Immature natural killer cell (primary cell): ENCODE data around the gene DTYMK. TPM values are rescaled to one million over a fixed set of nuclear protein-coding genes. Genes with fewer than 3 reads are reported as not detected.
"Not testable (repeated sequence)": the region's sequence is repeated elsewhere in the genome, so short reads cannot be mapped to it uniquely, and the experiment has no call there.

Experiments
- DNase-seq, 3 donors: peaks; one replicate each; pipeline ENCODE4 v3.0.0; 2022; ENCODE audit warnings: mixed read lengths in 1 of 3
- H3K27ac Mint-ChIP-seq, 6 donors: one replicate each; pipeline ENCODE4 v1.8.0; 2020; ENCODE audit warnings: mixed read lengths in 6 of 6, mild to moderate bottlenecking in 5 of 6, inconsistent platforms in 4 of 6, moderate library complexity in 3 of 6
- H3K27me3 Mint-ChIP-seq, 3 donors: one replicate each; pipeline ENCODE4 v1.8.0; 2020 to 2021; ENCODE audit warnings: low read depth in 3 of 3, mild to moderate bottlenecking in 3 of 3, mixed read lengths in 3 of 3, moderate library complexity in 3 of 3, inconsistent platforms in 1 of 3
- H3K36me3 Mint-ChIP-seq, 3 donors: one replicate each; pipeline ENCODE4 v1.8.0; 2020; ENCODE audit warnings: mixed read lengths in 3 of 3, inconsistent platforms in 2 of 3, mild to moderate bottlenecking in 2 of 3
- H3K4me1 Mint-ChIP-seq, 2 donors: one replicate each; pipeline ENCODE4 v1.8.0; 2020; ENCODE audit warnings: inconsistent platforms in 2 of 2, mild to moderate bottlenecking in 2 of 2, mixed read lengths in 2 of 2, moderate library complexity in 1 of 2
- H3K4me3 Mint-ChIP-seq, 5 donors: one replicate each; pipeline ENCODE4 v1.8.0; 2020; ENCODE audit warnings: mild to moderate bottlenecking in 5 of 5, mixed read lengths in 5 of 5, inconsistent platforms in 3 of 5, moderate library complexity in 3 of 5
- H3K9me3 Mint-ChIP-seq, 6 donors: one replicate each; pipeline ENCODE4 v1.8.0; 2020; ENCODE audit warnings: mild to moderate bottlenecking in 6 of 6, mixed read lengths in 6 of 6, inconsistent platforms in 4 of 6, moderate library complexity in 3 of 6
- polyA plus RNA-seq, 3 donors: library from polyadenylated mRNA; unstranded; fragments of 300-500 nt; fragmentation: Illumina TruSeq; gene quantifications; one replicate each; pipeline ENCODE4 v1.2.3, GENCODE V29; 2021

Gene DTYMK
- polyA plus RNA-seq = 10 to 100 TPM; 43.8 to 60.3 (median 51.0) TPM

GRCh38 chr2:241686650-241687425 lies at the start of gene DTYMK:
TSS of gene DTYMK (minus strand) at chr2:241686815. CDS start at chr2:241686783, 32 bp downstream.
- H3K27ac Mint-ChIP-seq = peak within 1 kb of the TSS; percentile 77 to 94 (median 90)
- H3K4me3 Mint-ChIP-seq = peak within 1 kb of the TSS; percentile 88 to 95 (median 91)
- H3K36me3 Mint-ChIP-seq = peaks cover 0 to 6% (median 0%) of the 10 kb centered on the region in 3 donors
- no peaks in the 10 kb centered on the region for H3K9me3 Mint-ChIP-seq
- DNase-seq = peak; percentile 97 to 98 (median 97)
- H3K4me1 Mint-ChIP-seq = peaks cover 32 to 34% of the 10 kb centered on the region in 2 donors
- peaks cover 3 to 13% (median 3%) of the 10 kb centered on the region in 3 donors for H3K27me3 Mint-ChIP-seq

GRCh38 chr2:241736111-241736510 lies 49.5 kb upstream of the DTYMK start:
- no peak for DNase-seq
- Mint-ChIP-seq H3K27ac (peak overlapping the region in 4 of 6 donors; percentile 17 to 90 (median 48)), H3K4me3 (peak overlapping the region; percentile 81 to 86 (median 82)), H3K27me3 (peaks cover 3 to 29% (median 14%) of the 10 kb centered on the region in 3 donors), H3K9me3 (no peaks in the 10 kb centered on the region), H3K36me3 (peaks cover 0 to 4% (median 3%) of the 10 kb centered on the region in 3 donors), H3K4me1 (peaks cover 37 to 43% of the 10 kb centered on the region in 2 donors)

- peak; percentile 93 to 94 (median 94) for DNase-seq
- peaks cover 0 to 4% (median 3%) of the 10 kb centered on the region in 3 donors for H3K36me3 Mint-ChIP-seq
Measured at GRCh38 chr2:241734467-241735208, 48.0 kb upstream of the DTYMK start, which contains the start of gene D2HGDH. TSS of gene D2HGDH (plus strand) at chr2:241734630. CDS start at chr2:241735225, 595 bp downstream.

GRCh38 chr2:241734208-241734466 lies 47.5 kb upstream of the DTYMK start:
- H3K4me1 Mint-ChIP-seq = peaks cover 20 to 31% of the 10 kb centered on the region in 2 donors
- H3K4me3 Mint-ChIP-seq = peak overlapping the region in 3 of 5 donors; percentile 58 to 71 (median 68)
- no peaks in the 10 kb centered on the region for H3K9me3 Mint-ChIP-seq
- no peak for DNase-seq
- peaks cover 0 to 4% (median 3%) of the 10 kb centered on the region in 3 donors for H3K36me3 Mint-ChIP-seq
- H3K27me3 Mint-ChIP-seq = peaks cover 3 to 26% (median 9%) of the 10 kb centered on the region in 3 donors
- peak overlapping the region in 2 of 6 donors; percentile 55 to 78 for H3K27ac Mint-ChIP-seq

More at GRCh38 chr2:241734467-241735208, 48.0 kb upstream of the DTYMK start, which contains the start of gene D2HGDH:
- peaks cover 23 to 35% of the 10 kb centered on the region in 2 donors for H3K4me1 Mint-ChIP-seq
- peak within 1 kb of the TSS; percentile 43 to 86 (median 69) for H3K27ac Mint-ChIP-seq
- H3K4me3 Mint-ChIP-seq = peak within 1 kb of the TSS; percentile 81 to 86 (median 82)
- H3K27me3 Mint-ChIP-seq = peaks cover 3 to 26% (median 9%) of the 10 kb centered on the region in 3 donors
- no peaks in the 10 kb centered on the region for H3K9me3 Mint-ChIP-seq

GRCh38 chr2:241733391-241734207 lies 47.0 kb upstream of the DTYMK start:
- peaks cover 0 to 3% (median under 1%) of the 10 kb centered on the region in 3 donors for H3K36me3 Mint-ChIP-seq
- peak overlapping the region in 5 of 6 donors; percentile 55 to 86 (median 77) for H3K27ac Mint-ChIP-seq
- DNase-seq = no peak
- H3K4me3 Mint-ChIP-seq = peak overlapping the region; percentile 33 to 71 (median 58)
- H3K9me3 Mint-ChIP-seq = no peaks in the 10 kb centered on the region
- peaks cover 20 to 31% of the 10 kb centered on the region in 2 donors for H3K4me1 Mint-ChIP-seq
- peaks cover 3 to 22% (median 8%) of the 10 kb centered on the region in 3 donors for H3K27me3 Mint-ChIP-seq

- not testable (repeated sequence) for H3K9me3 Mint-ChIP-seq, H3K36me3 Mint-ChIP-seq
- Mint-ChIP-seq H3K4me1 (peaks cover 20 to 31% of the 10 kb centered on the region in 2 donors), H3K4me3 (peak overlapping the region; percentile 55 to 68 (median 60)), H3K27me3 (peaks cover 3 to 19% (median 6%) of the 10 kb centered on the region in 3 donors), H3K27ac (peak overlapping the region in 5 of 6 donors; percentile 61 to 86 (median 72))
- peak; percentile 73 to 77 (median 77) for DNase-seq
Measured at GRCh38 chr2:241732513-241733186, 46.0 kb upstream of the DTYMK start.

- Mint-ChIP-seq H3K4me1 (peaks cover 15 to 25% of the 10 kb centered on the region in 2 donors), H3K4me3 (no peak overlapping the region), H3K27me3 (peaks cover 3 to 12% (median 4%) of the 10 kb centered on the region in 3 donors), H3K9me3 (no peaks in the 10 kb centered on the region), H3K27ac (peak overlapping the region in 4 of 6 donors; percentile 10 to 76 (median 68)), H3K36me3 (no peaks in the 10 kb centered on the region)
- DNase-seq = no peak
Measured at GRCh38 chr2:241730671-241731293, 44.2 kb upstream of the DTYMK start.

GRCh38 chr2:241729868-241730267 lies 43.3 kb upstream of the DTYMK start:
- Mint-ChIP-seq H3K4me1 (peaks cover 12 to 25% of the 10 kb centered on the region in 2 donors), H3K27ac (peak overlapping the region in 2 of 6 donors; percentile 56 to 65), H3K36me3 (no peaks in the 10 kb centered on the region), H3K27me3 (peaks cover 0 to 5% (median 4%) of the 10 kb centered on the region in 3 donors), H3K4me3 (no peak overlapping the region), H3K9me3 (no peaks in the 10 kb centered on the region)
- no peak for DNase-seq

GRCh38 chr2:241728627-241729026 lies 42.0 kb upstream of the DTYMK start:
- no peaks in the 10 kb centered on the region for H3K9me3 Mint-ChIP-seq
- DNase-seq = no peak
- H3K27me3 Mint-ChIP-seq = peaks cover 4 to 5% (median 4%) of the 10 kb centered on the region in 3 donors
- H3K27ac Mint-ChIP-seq = no peak overlapping the region
- no peaks in the 10 kb centered on the region for H3K36me3 Mint-ChIP-seq
- no peak overlapping the region for H3K4me3 Mint-ChIP-seq
- H3K4me1 Mint-ChIP-seq = peaks cover 9 to 25% of the 10 kb centered on the region in 2 donors

- Mint-ChIP-seq H3K27ac (no peak overlapping the region), H3K4me3 (no peak overlapping the region), H3K4me1 (peaks cover 8 to 21% of the 10 kb centered on the region in 2 donors), H3K36me3 (peaks cover 0 to 5% (median 0%) of the 10 kb centered on the region in 3 donors), H3K9me3 (no peaks in the 10 kb centered on the region), H3K27me3 (peaks cover 2 to 4% (median 4%) of the 10 kb centered on the region in 3 donors)
- DNase-seq = no peak
Measured at GRCh38 chr2:241728000-241728399, 41.4 kb upstream of the DTYMK start.

GRCh38 chr2:241726459-241726858 lies 39.8 kb upstream of the DTYMK start:
- Mint-ChIP-seq H3K4me3 (no peak overlapping the region), H3K27ac (no peak overlapping the region), H3K27me3 (peaks cover 0 to 4% (median 4%) of the 10 kb centered on the region in 3 donors), H3K36me3 (peaks cover 0 to 8% (median 5%) of the 10 kb centered on the region in 3 donors), H3K9me3 (no peaks in the 10 kb centered on the region), H3K4me1 (peaks cover 1 to 7% of the 10 kb centered on the region in 2 donors)
- DNase-seq = no peak
